ENCODE measurements around the gene PHAX. TPM values are rescaled to one million over a fixed set of nuclear protein-coding genes. Genes with fewer than 3 reads are reported as not detected.

PHAX gene
- total RNA-seq, 5 donors from 2014 or later (not counting 1 experiment from before 2014, with no cell fraction given), result 19.7 to 37.3 (median 30.3) TPM

GRCh38 chr5:126589536-126590297 lies 11.0 kb upstream of the PHAX start:
- Histone ChIP-seq H3K9me3 (no peaks in the 10 kb centered on the region), H3K36me3 (ENCODE audit: control insufficient read depth in 2 of 2, extremely low read depth in 1 of 2, insufficient read depth in 1 of 2, low read length in 1 of 2) (no peaks in the 10 kb centered on the region), H3K4me3 (ENCODE audit: control insufficient read depth in 1 of 2, extremely low read depth in 1 of 2, low read length in 1 of 2) (no peak overlapping the region), H3K27me3 (replicated peaks in 1 of 2; ENCODE audit: control insufficient read depth in 2 of 2, extremely low read depth in 1 of 2, insufficient read depth in 2 of 2, low read length in 1 of 2) (peaks cover 0 to 28% of the 10 kb centered on the region in 2 experiments), H3K27ac (ENCODE audit: low read length) (no peak overlapping the region), H3K4me1 (ENCODE audit: control insufficient read depth in 1 of 2, extremely low read depth in 1 of 2, insufficient read depth in 2 of 2, low read length in 2 of 2) (peaks cover 3 to 8% of the 10 kb centered on the region in 2 experiments)
- ATAC-seq (replicated peaks in 1 of 4) (no peak), DNase-seq (no peak)
- ChIA-PET POLR2A (interaction anchor here in 1 of 2 donors (0.6 kb wide), 1 partner anchor 13 kb away, joined by 9 read pairs; no protein-coding TSS in a partner anchor), CTCF (no interaction called here)
- H3K9me3 Mint-ChIP-seq, result no peaks in the 10 kb centered on the region
- H3K4me1 Mint-ChIP-seq, result peaks cover 6 to 10% (median 10%) of the 10 kb centered on the region in 3 donors
- 84% methylated on average over 19 of the region's 28 CpGs for WGBS (ENCODE audit: insufficient coverage)
- H3K4me3 Mint-ChIP-seq, result no peak overlapping the region
- no peaks in the 10 kb centered on the region for H3K36me3 Mint-ChIP-seq
- H3K27me3 Mint-ChIP-seq, result peaks cover 0 to 17% of the 10 kb centered on the region in 2 donors
- H3K27ac Mint-ChIP-seq, result no peak overlapping the region

GRCh38 chr5:126591549-126591948 lies 9.2 kb upstream of the PHAX start:
- Histone ChIP-seq H3K36me3 (ENCODE audit: control insufficient read depth in 2 of 2, extremely low read depth in 1 of 2, insufficient read depth in 1 of 2, low read length in 1 of 2) (no peaks in the 10 kb centered on the region), H3K27ac (ENCODE audit: low read length) (no peak overlapping the region), H3K4me3 (ENCODE audit: control insufficient read depth in 1 of 2, extremely low read depth in 1 of 2, low read length in 1 of 2) (no peak overlapping the region), H3K4me1 (ENCODE audit: control insufficient read depth in 1 of 2, extremely low read depth in 1 of 2, insufficient read depth in 2 of 2, low read length in 2 of 2) (peaks cover 3 to 16% of the 10 kb centered on the region in 2 experiments), H3K27me3 (replicated peaks in 1 of 2; ENCODE audit: control insufficient read depth in 2 of 2, extremely low read depth in 1 of 2, insufficient read depth in 2 of 2, low read length in 1 of 2) (peaks cover 0 to 36% of the 10 kb centered on the region in 2 experiments), H3K9me3 (no peaks in the 10 kb centered on the region)
- CTCF ChIA-PET, result interaction anchor here in 1 of 2 donors (0.7 kb wide), 1 partner anchor 235 kb away, joined by 3 read pairs; no protein-coding TSS in a partner anchor
- H3K27ac Mint-ChIP-seq, result no peak overlapping the region
- WGBS (ENCODE audit: insufficient coverage), result no CpG with 5 or more reads among the region's 1 CpG
- no peaks in the 10 kb centered on the region for H3K9me3 Mint-ChIP-seq
- POLR2A ChIA-PET, result no interaction called here
- peaks cover 0 to 20% of the 10 kb centered on the region in 2 donors for H3K27me3 Mint-ChIP-seq
- peaks cover 10 to 16% (median 13%) of the 10 kb centered on the region in 3 donors for H3K4me1 Mint-ChIP-seq
- H3K36me3 Mint-ChIP-seq, result no peaks in the 10 kb centered on the region
- no peak for DNase-seq
- no peak for ATAC-seq (replicated peaks in 1 of 4)
- no peak overlapping the region for H3K4me3 Mint-ChIP-seq

GRCh38 chr5:126594748-126595485 lies 5.8 kb upstream of the PHAX start, which contains the start of gene ALDH7A1:
Gene ALDH7A1 (minus strand): TSS chr5:126595219. CDS start chr5:126595198, 21 bp downstream.
- Histone ChIP-seq H3K27me3 (replicated peaks in 1 of 2; ENCODE audit: control insufficient read depth in 2 of 2, extremely low read depth in 1 of 2, insufficient read depth in 2 of 2, low read length in 1 of 2) (peaks cover 0 to 27% of the 10 kb centered on the region in 2 experiments), H3K9me3 (no peaks in the 10 kb centered on the region), H3K4me1 (ENCODE audit: control insufficient read depth in 1 of 2, extremely low read depth in 1 of 2, insufficient read depth in 2 of 2, low read length in 2 of 2) (peaks cover 3 to 16% of the 10 kb centered on the region in 2 experiments), H3K4me3 (ENCODE audit: control insufficient read depth in 1 of 2, extremely low read depth in 1 of 2, low read length in 1 of 2) (peak within 1 kb of the TSS; percentile 55 to 82), H3K27ac (ENCODE audit: low read length) (no peak within 1 kb of the TSS), H3K36me3 (ENCODE audit: control insufficient read depth in 2 of 2, extremely low read depth in 1 of 2, insufficient read depth in 1 of 2, low read length in 1 of 2) (no peaks in the 10 kb centered on the region)
- Mint-ChIP-seq H3K4me1 (peaks cover 10 to 16% (median 13%) of the 10 kb centered on the region in 3 donors), H3K27me3 (peaks cover 0 to 18% of the 10 kb centered on the region in 2 donors), H3K27ac (peak within 1 kb of the TSS in 1 of 2 donors; percentile 44), H3K9me3 (no peaks in the 10 kb centered on the region), H3K4me3 (peak within 1 kb of the TSS; percentile 81 to 88 (median 83)), H3K36me3 (no peaks in the 10 kb centered on the region)
- DNase-seq (peak in 25 of 35 experiments; percentile 1 to 47 (median 11)), ATAC-seq (replicated peaks in 1 of 4) (peak; percentile 70 to 81 (median 78))
- CTCF ChIA-PET, result interaction anchor here (0.5 to 2.2 kb wide), 12 partner anchors 8 to 268 kb away, joined by 3 to 12 read pairs (median 4); no protein-coding TSS in a partner anchor
- WGBS (ENCODE audit: insufficient coverage), result 5% methylated on average over 20 of the region's 44 CpGs
- POLR2A ChIA-PET, result interaction anchor here in 1 of 2 donors (0.6 kb wide), 1 partner anchor 10 kb away, joined by 3 read pairs; no protein-coding TSS in a partner anchor

- peak overlapping the region in 1 of 2 donors; percentile 44 for H3K27ac Mint-ChIP-seq
- peak overlapping the region; percentile 81 to 88 (median 83) for H3K4me3 Mint-ChIP-seq
- H3K4me1 Mint-ChIP-seq, result peaks cover 15 to 19% (median 18%) of the 10 kb centered on the region in 3 donors
- DNase-seq (peak in 1 of 35 experiments; percentile 8), ATAC-seq (replicated peaks in 1 of 4) (peak in 1 of 4 experiments; percentile 24)
- H3K9me3 Mint-ChIP-seq, result no peaks in the 10 kb centered on the region
- Histone ChIP-seq H3K36me3 (ENCODE audit: control insufficient read depth in 2 of 2, extremely low read depth in 1 of 2, insufficient read depth in 1 of 2, low read length in 1 of 2) (no peaks in the 10 kb centered on the region), H3K4me1 (ENCODE audit: control insufficient read depth in 1 of 2, extremely low read depth in 1 of 2, insufficient read depth in 2 of 2, low read length in 2 of 2) (peaks cover 3 to 19% of the 10 kb centered on the region in 2 experiments), H3K9me3 (no peaks in the 10 kb centered on the region), H3K4me3 (ENCODE audit: control insufficient read depth in 1 of 2, extremely low read depth in 1 of 2, low read length in 1 of 2) (peak overlapping the region; percentile 55 to 82), H3K27ac (ENCODE audit: low read length) (no peak overlapping the region), H3K27me3 (replicated peaks in 1 of 2; ENCODE audit: control insufficient read depth in 2 of 2, extremely low read depth in 1 of 2, insufficient read depth in 2 of 2, low read length in 1 of 2) (peaks cover 0 to 21% of the 10 kb centered on the region in 2 experiments)
- H3K36me3 Mint-ChIP-seq, result no peaks in the 10 kb centered on the region
- WGBS (ENCODE audit: insufficient coverage), result 79% methylated on average over 15 of the region's 22 CpGs
- CTCF ChIA-PET, result interaction anchor here (0.5 to 2.2 kb wide), 7 partner anchors 9 to 128 kb away, joined by 3 to 12 read pairs (median 3); no protein-coding TSS in a partner anchor
- peaks cover 0 to 18% of the 10 kb centered on the region in 2 donors for H3K27me3 Mint-ChIP-seq
- POLR2A ChIA-PET, result interaction anchor here in 1 of 2 donors (0.6 to 0.7 kb wide), 2 partner anchors 10 to 218 kb away, joined by 3 to 11 read pairs; no protein-coding TSS in a partner anchor
These were observed 5.2 kb upstream of the PHAX start for GRCh38 chr5:126595486-126596083.

GRCh38 chr5:126597156-126597555 lies 3.6 kb upstream of the PHAX start:
- H3K4me3 Mint-ChIP-seq, result peak overlapping the region in 1 of 3 donors; percentile 88
- Histone ChIP-seq H3K36me3 (ENCODE audit: control insufficient read depth in 2 of 2, extremely low read depth in 1 of 2, insufficient read depth in 1 of 2, low read length in 1 of 2) (no peaks in the 10 kb centered on the region), H3K4me1 (ENCODE audit: control insufficient read depth in 1 of 2, extremely low read depth in 1 of 2, insufficient read depth in 2 of 2, low read length in 2 of 2) (peaks cover 4 to 29% of the 10 kb centered on the region in 2 experiments), H3K27ac (ENCODE audit: low read length) (no peak overlapping the region), H3K4me3 (ENCODE audit: control insufficient read depth in 1 of 2, extremely low read depth in 1 of 2, low read length in 1 of 2) (no peak overlapping the region), H3K27me3 (replicated peaks in 1 of 2; ENCODE audit: control insufficient read depth in 2 of 2, extremely low read depth in 1 of 2, insufficient read depth in 2 of 2, low read length in 1 of 2) (peaks cover 0 to 16% of the 10 kb centered on the region in 2 experiments), H3K9me3 (no peaks in the 10 kb centered on the region)
- H3K27me3 Mint-ChIP-seq, result peaks cover 0 to 14% of the 10 kb centered on the region in 2 donors
- H3K9me3 Mint-ChIP-seq, result no peaks in the 10 kb centered on the region
- WGBS (ENCODE audit: insufficient coverage), result 88% methylated on average over 1 of the region's 4 CpGs
- POLR2A ChIA-PET, result no interaction called here
- CTCF ChIA-PET, result interaction anchor here in 1 of 2 donors (0.6 kb wide), 1 partner anchor 11 kb away, joined by 3 read pairs; no protein-coding TSS in a partner anchor
- H3K36me3 Mint-ChIP-seq, result no peaks in the 10 kb centered on the region
- ATAC-seq (replicated peaks in 1 of 4), result no peak
- no peak for DNase-seq
- no peak overlapping the region for H3K27ac Mint-ChIP-seq
- H3K4me1 Mint-ChIP-seq, result peaks cover 15 to 28% (median 27%) of the 10 kb centered on the region in 3 donors
